SK-N-MC (cell line): ENCODE results near the gene VPS25.
A peak's percentile ranks its signal among the peaks of the same experiment; 100 is the strongest.

Source experiments
- DNase-seq: peaks from one replicate; pipeline ENCODE4 v3.0.0-alpha.2; 2011; ENCODE audit warnings: low read depth, low spot score
- H3K27ac ChIP-seq: fragments of 200-600 bp; sonication (generic); 2 replicates; pipeline ENCODE4 v1.5.1; 2016; ENCODE audit warnings: mixed run types
- H3K36me3 ChIP-seq: fragments of 200-600 bp; sonication (generic); 2 replicates; pipeline ENCODE4 v1.6.1; 2017; ENCODE audit warnings: antibody characterized with exemption, low read length, mixed read lengths; ENCODE audit not compliant: insufficient read depth
- H3K4me3 ChIP-seq: fragments of 200-600 bp; sonication (generic); 2 replicates; pipeline ENCODE4 v1.5.1; 2016
- H3K9ac ChIP-seq: fragments of 200-600 bp; sonication (generic); 2 replicates; pipeline ENCODE4 v1.8.0; 2017; ENCODE audit warnings: mixed run types, mixed read lengths; ENCODE audit not compliant: insufficient read length
- H3K9me3 ChIP-seq: fragments of 200-600 bp; sonication (generic); 2 replicates; pipeline ENCODE4 v1.6.1; 2017; ENCODE audit warnings: low read depth, mild to moderate bottlenecking, antibody characterized with exemption, low read length, moderate library complexity, mixed read lengths
- EZH2 ChIP-seq: fragments of 200-600 bp; sonication (generic); IDR thresholded peaks from one replicate; pipeline ENCODE4 v1.6.1; 2017; ENCODE audit warnings: antibody characterized with exemption
- FOXP2 ChIP-seq: optimal IDR thresholded peaks from 2 replicates; pipeline ENCODE3; 2011; ENCODE audit warnings: mild to moderate bottlenecking, moderate library complexity; ENCODE audit not compliant: insufficient read depth; ENCODE audit errors: extremely low read length, control extremely low read depth
- POLR2AphosphoS5 ChIP-seq: IDR thresholded peaks from 2 replicates; pipeline ENCODE4 v1.6.1; 2012; ENCODE audit warnings: mild to moderate bottlenecking, low read depth, low read length, borderline replicate concordance

The VPS25 gene

DNA sequence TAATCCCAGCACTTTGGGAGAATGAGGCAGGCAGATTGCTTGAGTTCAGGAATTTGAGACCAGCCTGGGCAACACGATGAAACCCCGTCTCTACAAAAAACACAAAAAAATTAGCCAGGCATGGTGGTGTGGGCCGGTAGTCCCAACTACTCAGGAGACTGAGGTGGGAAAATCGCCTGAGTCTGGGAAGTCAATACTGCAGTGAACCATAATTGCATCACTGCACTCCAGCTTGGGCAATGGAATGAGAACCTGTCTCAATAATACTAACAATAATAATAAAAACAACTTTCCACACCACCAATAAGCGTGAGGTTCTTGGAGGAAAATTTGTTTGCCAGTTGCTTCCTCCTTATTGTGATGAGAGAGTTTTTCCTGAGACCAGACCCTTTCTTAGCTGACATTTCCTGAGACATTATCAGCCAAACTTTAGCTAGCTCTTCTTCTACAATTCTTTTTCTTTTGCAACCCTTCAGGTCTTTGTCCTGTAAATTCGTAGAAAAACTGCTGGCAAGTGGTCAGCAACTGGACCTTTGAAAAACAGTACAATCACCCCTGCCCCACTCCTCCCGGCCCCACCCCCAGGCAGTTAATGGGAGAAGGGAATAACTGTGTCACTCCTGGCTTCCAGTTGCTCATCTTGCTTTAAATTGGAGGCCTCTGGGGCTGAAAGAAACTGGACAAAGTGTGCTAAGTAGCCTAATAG is 24.9 kb upstream of the VPS25 start:
- no peaks in the 10 kb centered on the region for H3K9me3 ChIP-seq
- H3K27ac ChIP-seq: no peak overlapping the region
- H3K4me3 ChIP-seq: no peak overlapping the region
- no peak for DNase-seq
- TF ChIP-seq FOXP2: no peak
- no peak for TF ChIP-seq POLR2AphosphoS5
- TF ChIP-seq EZH2: no peak
- no peaks in the 10 kb centered on the region for H3K36me3 ChIP-seq
- no peak overlapping the region for H3K9ac ChIP-seq

- Histone ChIP-seq H3K36me3 (no peaks in the 10 kb centered on the region), H3K27ac (no peak overlapping the region), H3K4me3 (no peak overlapping the region), H3K9ac (no peak overlapping the region), H3K9me3 (no peaks in the 10 kb centered on the region)
- TF ChIP-seq FOXP2 (no peak), EZH2 (no peak), POLR2AphosphoS5 (no peak)
- DNase-seq: no peak
These were observed 24.1 kb upstream of the VPS25 start for GRCh38 chr17:42748908-42749798.

DNA sequence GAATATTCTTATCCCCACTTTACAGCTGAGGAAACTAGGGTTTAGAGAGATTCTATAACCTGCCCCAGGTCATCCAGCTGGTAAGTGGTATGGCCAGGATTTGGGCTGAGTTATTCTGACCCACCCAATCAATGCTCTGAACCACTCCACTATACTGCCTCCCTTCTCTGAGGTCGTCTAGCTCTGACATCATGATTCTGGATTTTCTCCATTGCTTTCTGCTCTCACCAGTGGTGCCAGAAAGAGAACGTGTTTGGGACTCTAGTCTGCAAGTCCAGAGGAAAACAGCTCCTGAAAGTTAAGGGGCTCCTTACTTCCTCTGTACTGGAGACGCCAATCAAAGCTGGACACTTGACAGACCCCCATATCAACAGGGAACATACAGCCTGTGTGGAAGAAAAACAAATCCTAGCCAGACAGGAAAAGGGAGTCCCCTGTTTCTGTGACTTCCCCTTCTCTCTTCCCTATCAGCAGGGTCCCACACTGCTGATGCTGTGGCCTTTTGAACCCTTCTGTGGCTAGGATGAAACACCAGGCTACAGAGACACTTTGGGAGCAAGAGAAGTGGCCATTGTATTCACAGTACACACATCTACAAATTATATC is 22.4 kb upstream of the VPS25 start:
- H3K9me3 ChIP-seq: no peaks in the 10 kb centered on the region
- H3K36me3 ChIP-seq: no peaks in the 10 kb centered on the region
- H3K9ac ChIP-seq: no peak overlapping the region
- no peak for TF ChIP-seq EZH2
- TF ChIP-seq POLR2AphosphoS5: no peak
- no peak for TF ChIP-seq FOXP2
- no peak for DNase-seq
- no peak overlapping the region for H3K27ac ChIP-seq
- H3K4me3 ChIP-seq: no peak overlapping the region

- DNase-seq: no peak
- Histone ChIP-seq H3K27ac (no peak overlapping the region), H3K9ac (no peak overlapping the region), H3K36me3 (no peaks in the 10 kb centered on the region), H3K4me3 (no peak overlapping the region), H3K9me3 (no peaks in the 10 kb centered on the region)
- TF ChIP-seq POLR2AphosphoS5 (no peak), FOXP2 (no peak), EZH2 (no peak)
These were observed 21.6 kb upstream of the VPS25 start for GRCh38 chr17:42751628-42752027.

GRCh38 chr17:42754782-42755181 is 18.5 kb upstream of the VPS25 start:
- H3K9me3 ChIP-seq: no peaks in the 10 kb centered on the region
- no peak for DNase-seq
- no peaks in the 10 kb centered on the region for H3K36me3 ChIP-seq
- TF ChIP-seq FOXP2 (no peak), EZH2 (no peak), POLR2AphosphoS5 (no peak)
- H3K4me3 ChIP-seq: no peak overlapping the region
- H3K27ac ChIP-seq: no peak overlapping the region
- no peak overlapping the region for H3K9ac ChIP-seq

GRCh38 chr17:42759982-42760651 is 13.1 kb upstream of the VPS25 start:
- peak overlapping the region; percentile 47 for H3K9ac ChIP-seq
- TF ChIP-seq FOXP2 (no peak), POLR2AphosphoS5 (no peak)
- no peaks in the 10 kb centered on the region for H3K9me3 ChIP-seq
- H3K36me3 ChIP-seq: no peaks in the 10 kb centered on the region
- no peak overlapping the region for H3K27ac ChIP-seq
- peak overlapping the region; percentile 75 for H3K4me3 ChIP-seq
- no peak for DNase-seq

GRCh38 chr17:42760652-42761581 is 12.3 kb upstream of the VPS25 start, which contains the start of gene RAMP2:
Gene RAMP2, plus strand, starts transcription at chr17:42761227. Its CDS starts 35 bp downstream, at chr17:42761262.
- H3K4me3 ChIP-seq: peak within 1 kb of the TSS; percentile 75
- no peak for DNase-seq

More at GRCh38 chr17:42760652-42761581, 12.3 kb upstream of the VPS25 start, which contains the start of gene RAMP2:
- no peak within 1 kb of the TSS for H3K27ac ChIP-seq
- peak within 1 kb of the TSS; percentile 47 for H3K9ac ChIP-seq
- no peaks in the 10 kb centered on the region for H3K36me3 ChIP-seq
- no peak for TF ChIP-seq FOXP2
- TF ChIP-seq EZH2: no peak
- no peak for TF ChIP-seq POLR2AphosphoS5
- no peaks in the 10 kb centered on the region for H3K9me3 ChIP-seq
